GM12801 (cell line): Measurements from ENCODE around the gene ARHGAP12.

Experiments used
- TF ChIP-seq, protein P1 (sequence below): IDR thresholded peaks from one replicate; pipeline ENCODE4 v1.5.1; 2011; ENCODE audit warnings: control low read depth; ENCODE audit not compliant: insufficient read length; ENCODE audit errors: extremely low read depth

ARHGAP12 gene

DNA sequence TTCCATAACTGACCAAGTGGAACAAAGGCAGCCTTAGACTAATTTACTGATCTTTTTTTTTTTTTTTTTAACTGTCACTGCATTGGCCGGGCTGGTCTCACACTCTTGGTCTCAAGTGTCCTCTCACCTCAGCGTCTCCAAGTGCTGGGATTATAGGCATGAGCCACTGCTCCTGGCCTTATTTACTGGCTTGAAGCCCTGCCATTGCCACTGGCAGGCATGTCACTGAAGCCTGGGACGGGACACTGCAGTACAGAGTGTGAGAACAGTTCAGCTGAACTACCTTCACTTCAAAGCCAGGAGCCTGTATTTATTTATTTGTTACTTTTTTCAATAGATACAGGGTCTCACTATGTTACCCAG lies 15.4 kb upstream of the ARHGAP12 start:
- TF ChIP-seq, protein P1, sequence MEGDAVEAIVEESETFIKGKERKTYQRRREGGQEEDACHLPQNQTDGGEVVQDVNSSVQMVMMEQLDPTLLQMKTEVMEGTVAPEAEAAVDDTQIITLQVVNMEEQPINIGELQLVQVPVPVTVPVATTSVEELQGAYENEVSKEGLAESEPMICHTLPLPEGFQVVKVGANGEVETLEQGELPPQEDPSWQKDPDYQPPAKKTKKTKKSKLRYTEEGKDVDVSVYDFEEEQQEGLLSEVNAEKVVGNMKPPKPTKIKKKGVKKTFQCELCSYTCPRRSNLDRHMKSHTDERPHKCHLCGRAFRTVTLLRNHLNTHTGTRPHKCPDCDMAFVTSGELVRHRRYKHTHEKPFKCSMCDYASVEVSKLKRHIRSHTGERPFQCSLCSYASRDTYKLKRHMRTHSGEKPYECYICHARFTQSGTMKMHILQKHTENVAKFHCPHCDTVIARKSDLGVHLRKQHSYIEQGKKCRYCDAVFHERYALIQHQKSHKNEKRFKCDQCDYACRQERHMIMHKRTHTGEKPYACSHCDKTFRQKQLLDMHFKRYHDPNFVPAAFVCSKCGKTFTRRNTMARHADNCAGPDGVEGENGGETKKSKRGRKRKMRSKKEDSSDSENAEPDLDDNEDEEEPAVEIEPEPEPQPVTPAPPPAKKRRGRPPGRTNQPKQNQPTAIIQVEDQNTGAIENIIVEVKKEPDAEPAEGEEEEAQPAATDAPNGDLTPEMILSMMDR, result no peak

DNA sequence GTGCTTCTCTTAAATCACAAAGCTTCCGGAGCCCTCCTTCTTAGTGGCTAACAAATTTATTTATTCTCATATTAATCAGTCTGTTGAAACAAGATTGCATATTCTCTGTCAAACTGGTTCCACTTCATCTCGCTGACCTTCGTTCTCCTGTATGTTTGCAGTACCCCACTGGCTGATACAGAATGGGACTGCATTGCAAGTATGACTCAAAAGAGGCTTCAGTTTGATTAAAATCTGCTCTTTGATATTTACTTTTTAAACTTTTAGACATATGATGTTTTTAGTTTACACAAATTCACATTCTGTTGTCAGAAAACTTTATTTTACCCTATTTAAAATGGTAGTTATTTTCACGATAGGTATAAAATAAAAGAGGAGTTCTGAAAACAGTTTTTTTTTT lies 14.3 kb upstream of the ARHGAP12 start:
- TF ChIP-seq, protein P1, result no peak

DNA sequence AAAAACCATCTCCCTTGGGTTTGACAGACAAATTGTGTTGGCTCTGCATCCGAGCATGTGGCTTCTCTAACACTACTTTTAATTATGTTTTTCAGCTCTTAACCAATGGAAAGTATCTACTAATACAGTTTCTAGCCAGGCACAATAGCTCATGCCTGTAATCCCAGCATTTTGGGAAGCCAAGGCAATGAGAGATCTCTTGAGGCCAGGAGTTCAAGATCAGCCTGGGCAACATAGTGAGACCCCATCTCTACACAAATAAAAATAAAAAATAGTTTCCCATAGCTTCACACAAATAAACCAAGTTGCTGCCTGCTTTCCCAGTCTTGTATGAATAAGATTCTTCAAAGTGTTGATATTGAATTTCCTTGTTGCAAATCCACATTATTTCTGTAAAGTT lies 13.8 kb upstream of the ARHGAP12 start:
- TF ChIP-seq, protein P1, result no peak

DNA sequence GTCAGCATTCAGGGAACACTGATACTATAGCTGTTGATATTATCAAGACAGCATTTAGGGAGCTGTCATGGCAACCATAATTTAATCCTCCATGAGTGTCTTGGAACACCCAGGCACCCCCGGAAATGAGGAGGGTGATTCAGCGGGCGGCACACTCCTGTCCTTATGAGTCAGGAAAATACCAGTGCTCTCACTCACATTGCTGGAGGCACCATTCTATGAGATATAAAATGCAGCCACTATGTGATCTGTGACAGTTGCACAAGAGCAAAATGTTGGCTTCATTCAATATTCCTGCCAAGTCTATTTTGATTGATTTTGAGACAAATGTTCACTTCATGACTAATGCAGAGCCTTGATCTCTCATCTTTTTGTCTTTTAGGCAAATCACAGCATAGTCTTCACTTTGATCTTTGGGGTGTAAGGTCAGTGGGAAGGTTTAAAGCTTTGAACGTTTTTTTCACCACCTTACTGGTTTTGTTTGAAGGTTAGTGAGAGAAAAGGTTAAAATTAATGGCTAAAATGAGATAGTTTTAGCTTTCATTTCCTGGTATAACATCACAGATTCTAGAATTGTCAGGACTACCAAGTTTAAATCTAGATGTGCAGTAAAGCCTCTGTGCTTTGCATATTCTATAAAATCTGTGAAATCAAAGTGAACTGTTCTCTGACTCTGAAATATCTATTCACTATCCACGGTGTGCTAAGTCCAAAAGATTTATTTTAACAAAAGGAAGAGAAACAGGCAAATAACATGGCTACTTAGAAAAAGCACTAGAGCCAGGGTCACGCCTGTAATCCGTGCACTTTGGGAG lies 12.4 kb upstream of the ARHGAP12 start:
- TF ChIP-seq, protein P1, result no peak

DNA sequence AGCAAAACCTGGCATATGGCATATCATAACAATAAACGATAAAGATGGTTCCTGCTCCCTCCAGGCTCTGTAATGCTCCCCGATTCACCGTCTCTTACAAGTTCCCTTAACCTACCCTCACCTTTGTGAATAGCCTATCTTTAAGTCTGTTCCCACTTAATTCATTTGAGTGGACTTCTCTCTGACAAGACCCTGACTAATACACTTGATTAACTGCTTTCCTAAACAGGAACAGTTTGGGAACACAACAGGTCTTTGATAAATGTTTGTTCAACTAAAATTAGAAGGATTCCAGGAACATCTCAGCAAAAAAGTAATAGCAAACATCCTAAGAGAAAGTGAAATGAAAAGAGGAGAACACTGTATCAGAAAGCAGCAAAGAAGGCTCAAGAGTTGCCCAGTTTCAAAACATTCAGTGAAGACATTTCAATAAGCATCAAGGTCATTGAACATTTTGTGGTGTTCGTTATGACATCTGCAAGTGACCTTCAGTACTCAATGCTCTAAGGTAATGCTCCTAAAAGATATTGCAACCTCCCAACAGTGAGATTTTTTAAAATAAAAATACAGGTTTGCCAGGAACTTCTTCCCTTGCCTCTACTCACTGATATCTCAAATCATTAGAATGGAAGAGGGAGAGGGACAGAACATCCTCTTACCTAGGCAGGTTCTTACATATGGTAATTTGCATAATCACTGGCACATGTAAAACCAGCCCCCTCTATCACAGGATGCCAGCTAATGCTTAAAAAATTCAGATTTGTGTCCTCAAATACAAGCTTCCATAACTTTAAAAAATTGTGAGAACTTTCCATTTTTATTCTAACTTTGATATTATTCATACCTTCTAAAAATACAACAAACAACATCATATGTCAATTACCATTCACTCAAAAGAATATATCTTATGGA lies 11.4 kb upstream of the ARHGAP12 start:
- TF ChIP-seq, protein P1, result no peak

DNA sequence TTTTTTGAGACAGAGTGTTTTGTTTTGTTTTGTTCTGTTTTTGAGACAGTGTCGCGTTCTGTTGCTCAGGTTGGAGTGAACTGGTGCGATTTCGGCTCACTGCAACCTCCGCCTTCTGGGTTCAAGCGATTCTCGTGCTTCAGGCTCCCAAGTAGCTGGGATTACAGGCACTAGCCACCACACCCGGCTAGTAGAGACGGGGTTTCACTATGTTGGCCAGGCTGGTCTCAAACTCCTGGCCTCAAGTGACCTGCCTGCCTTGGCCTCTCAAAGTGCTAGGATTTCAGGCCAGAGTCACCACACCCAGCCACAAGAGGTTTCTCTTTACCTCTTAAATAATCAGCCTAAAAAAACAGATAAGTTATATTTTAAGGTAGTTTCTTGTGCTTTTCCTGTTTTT lies 8.7 kb upstream of the ARHGAP12 start:
- TF ChIP-seq, protein P1, result no peak

DNA sequence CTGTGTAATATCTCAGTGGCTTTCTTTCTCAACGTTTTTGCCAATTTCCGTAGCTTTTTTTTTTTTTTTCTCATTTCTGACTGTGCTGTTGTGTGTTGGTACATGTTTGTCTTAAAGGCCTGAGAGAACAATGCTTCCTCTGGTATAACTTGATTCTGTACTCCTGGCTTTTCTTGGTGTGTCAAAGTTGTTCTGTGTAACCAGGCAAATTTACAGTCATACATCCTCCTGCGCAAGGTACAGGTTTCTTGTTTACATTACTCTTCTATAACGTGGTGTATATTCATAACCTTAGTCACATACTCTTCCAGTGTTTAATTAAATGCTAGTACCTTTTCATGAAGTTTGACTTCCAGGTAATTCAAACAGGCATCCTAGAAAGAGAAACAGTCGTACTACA lies 8.3 kb upstream of the ARHGAP12 start:
- TF ChIP-seq, protein P1, result no peak
